Suprapubic skin (tissue), 4 donors: ENCODE data around the gene NR2F1-AS1.

Experiments
- CTCF ChIP-seq, 2 donors: fragments of 200-600 bp in 1 of 2; fragments of 450-650 bp in 1 of 2; sonication (generic) in 1 of 2; IDR thresholded peaks; one replicate each; pipeline ENCODE4 v1.5.1; 2016 to 2019; ENCODE audit warnings: antibody characterized with exemption in 2 of 2, mild to moderate bottlenecking in 1 of 2, moderate library complexity in 1 of 2
- EP300 ChIP-seq: sonication (generic); formaldehyde crosslinking; IDR thresholded peaks from one replicate; pipeline ENCODE4 v1.6.1; 2017; ENCODE audit warnings: antibody characterized with exemption
- POLR2A ChIP-seq, 2 donors: fragments of 450-650 bp; IDR thresholded peaks; one replicate each; pipeline ENCODE4 v1.6.1; 2017; ENCODE audit warnings: antibody characterized with exemption in 2 of 2, mild to moderate bottlenecking in 2 of 2, moderate library complexity in 2 of 2
- POLR2AphosphoS5 ChIP-seq, 3 donors: sonication (generic); formaldehyde crosslinking; IDR thresholded peaks; one replicate each; pipeline ENCODE4 v1.6.1; 2017; ENCODE audit warnings: antibody characterized with exemption in 3 of 3

- TF ChIP-seq CTCF (IDR thresholded peaks at IDR 0.05) (no peak), POLR2AphosphoS5 (IDR thresholded peaks at IDR 0.05) (no peak), POLR2A (IDR thresholded peaks at IDR 0.05) (no peak), EP300 (no peak)
Measured at GRCh38 chr5:93595420-93596147, 14.6 kb upstream of the NR2F1-AS1 start.
